ENCODE results near the gene GGCT.

The GGCT gene

DNA sequence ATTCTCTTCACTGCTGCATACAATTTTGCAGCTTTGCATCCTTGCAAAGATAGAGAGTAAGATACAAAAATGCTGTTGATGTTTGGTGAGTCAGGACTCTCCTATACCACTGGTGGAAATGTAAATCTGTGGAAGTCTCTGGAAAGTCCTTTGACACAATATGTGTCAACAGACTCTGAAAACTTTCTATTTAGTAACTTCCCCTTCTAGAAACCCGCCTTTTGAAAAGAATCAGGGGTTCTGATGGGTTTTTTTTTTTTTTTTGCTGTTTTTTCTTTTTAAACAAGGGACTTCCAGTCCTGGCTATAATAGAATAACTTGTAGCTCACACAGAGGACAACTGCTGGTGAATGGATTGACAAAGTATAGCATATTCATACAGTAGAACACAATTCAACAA lies 42.5 kb downstream of the GGCT start:
- DNase-seq (ENCODE audit: low spot score), result no peak

DNA sequence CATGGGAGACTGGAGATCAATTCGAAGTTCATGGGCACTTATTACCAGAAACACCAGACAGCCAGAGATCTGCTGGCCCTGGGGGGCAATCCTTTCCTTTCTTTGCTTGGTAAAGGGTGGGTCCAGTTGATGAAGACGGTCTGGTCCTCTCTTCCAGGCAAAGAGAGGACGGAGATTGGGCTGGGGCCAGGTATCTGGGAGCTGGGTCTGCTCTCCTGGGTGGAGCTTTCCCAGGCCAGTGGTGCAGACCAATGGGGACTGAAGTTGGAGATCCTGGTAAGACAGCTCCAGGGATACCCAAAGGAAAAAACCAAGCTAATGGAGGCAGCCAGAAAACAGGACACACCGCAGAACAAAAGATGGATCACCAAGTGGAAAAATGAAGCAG lies 44.4 kb downstream of the GGCT start:
- DNase-seq (ENCODE audit: low spot score), result no peak

DNA sequence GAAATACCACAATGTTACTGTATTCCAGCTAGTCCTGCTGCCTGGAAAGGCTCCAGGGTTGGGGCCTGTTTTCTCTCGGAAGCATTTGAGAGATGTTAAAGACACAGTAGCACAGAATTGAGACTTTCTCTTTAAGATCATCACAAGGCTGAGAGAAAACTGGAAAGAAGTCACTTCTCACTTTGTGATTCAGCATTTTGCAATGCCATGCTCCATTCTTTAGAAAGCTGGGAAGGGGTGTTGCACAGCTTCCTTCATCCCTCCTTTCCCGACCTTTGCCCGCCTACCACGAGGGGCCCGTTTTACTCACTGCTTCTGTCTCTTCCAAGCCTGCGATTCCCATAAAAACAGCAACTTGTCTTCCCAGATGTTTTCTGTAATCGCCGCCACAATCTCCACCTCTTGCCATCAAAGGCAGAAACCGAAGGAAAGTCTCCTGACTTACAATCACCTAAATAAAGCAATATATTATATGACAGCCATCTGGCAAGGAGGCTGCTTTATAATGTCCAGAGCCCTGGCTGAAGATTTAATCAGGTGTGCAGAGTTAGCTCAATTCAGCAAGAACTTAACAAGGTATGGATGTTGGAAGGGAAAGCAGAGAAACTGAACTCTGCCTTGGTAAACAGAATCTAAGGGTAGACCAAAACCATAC lies 44.9 kb downstream of the GGCT start:
- peak; percentile 49 for DNase-seq (ENCODE audit: low spot score)

DNA sequence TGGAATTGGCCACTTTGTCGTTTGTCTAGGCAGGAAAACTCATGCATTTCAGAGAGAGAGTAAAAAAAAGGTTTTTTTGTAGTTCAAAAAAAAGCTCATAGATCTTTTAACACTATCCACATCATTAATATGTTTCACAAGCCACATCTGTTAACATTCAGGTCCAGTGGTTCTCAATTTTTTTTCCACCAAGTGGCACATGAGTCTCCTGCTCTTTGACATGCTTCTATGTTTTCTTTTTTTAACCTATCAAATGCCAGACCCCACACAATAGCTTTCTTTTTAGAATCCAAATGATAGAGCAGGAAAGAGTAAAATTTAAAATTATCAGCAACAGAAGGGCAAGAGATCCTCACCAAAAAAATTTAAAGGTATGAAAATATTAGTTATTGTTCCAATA lies 46.3 kb downstream of the GGCT start:
- DNase-seq (ENCODE audit: low spot score), result no peak

DNA sequence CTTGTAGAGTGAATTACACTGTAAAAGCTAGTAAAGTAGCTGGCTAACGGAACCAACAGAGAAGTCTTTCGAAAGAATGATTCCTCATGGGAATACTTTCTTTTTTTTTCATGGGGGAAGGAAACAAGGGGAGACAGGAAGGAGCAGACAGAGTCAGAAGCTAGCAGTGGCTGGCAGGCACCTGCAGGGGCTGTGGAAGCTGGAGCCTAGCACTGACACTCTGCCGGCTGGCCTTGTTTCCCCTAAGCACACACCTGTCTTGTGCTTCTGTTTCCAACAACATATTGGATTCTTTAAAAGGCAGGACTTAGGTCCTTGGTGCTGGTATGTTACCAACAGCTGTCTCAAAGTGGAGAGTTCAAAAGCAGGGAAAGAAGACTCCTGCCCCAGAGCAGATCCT lies 50.7 kb downstream of the GGCT start:
- no peak for DNase-seq (ENCODE audit: low spot score)

DNA sequence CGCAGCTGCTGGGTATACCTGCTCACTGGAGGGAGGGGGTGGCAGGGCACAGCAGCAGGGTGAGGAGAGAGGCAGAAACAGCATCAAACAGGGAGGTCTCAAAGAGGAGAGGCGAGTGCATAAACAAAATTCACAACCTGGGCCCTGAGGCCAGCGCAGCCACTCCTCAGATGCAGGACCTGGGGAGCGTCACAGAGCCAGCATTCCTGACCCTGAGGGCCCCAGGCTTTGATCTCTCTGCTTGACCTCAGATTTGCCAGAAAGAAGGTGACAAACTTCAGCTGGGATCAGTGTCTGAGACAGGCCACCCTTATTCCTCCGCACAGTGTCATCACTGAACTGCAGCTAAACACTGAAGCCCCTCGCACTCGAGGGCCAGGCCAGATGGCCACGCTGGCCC lies 51.6 kb downstream of the GGCT start:
- no peak for DNase-seq (ENCODE audit: low spot score)

DNA sequence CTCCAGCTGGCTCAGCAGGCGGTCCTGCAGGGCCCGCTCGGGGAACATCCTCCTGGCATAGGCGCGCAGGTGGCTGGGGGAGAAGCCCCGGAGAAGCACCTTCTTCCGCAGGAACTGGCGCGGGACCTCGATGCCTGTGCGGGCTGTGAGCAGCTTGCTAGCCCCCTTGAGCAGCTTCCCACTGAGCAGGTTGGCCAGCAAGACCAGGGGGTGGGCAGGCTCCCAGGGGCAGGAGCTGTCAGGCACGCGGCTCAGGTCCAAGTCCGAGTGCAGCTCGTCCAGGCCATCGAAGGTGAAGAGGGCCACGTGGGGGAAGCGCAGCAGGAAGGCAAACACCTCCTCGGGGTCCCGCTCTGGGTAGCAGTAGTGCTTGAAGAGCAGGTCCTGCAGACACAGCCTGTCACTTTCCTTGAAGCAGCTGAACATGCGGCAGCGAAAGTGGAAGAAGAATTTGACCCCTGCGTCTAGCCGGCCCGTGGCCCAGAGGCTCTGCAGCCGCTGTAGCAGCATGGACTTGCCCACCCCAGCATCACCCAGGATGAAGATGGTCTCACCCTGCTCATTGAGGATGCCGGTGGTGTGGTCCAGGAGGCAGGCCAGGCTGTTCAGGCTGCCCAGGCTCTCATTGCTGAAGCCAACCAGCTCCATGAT lies 52.2 kb downstream of the GGCT start:
- DNase-seq (ENCODE audit: low spot score), result no peak

DNA sequence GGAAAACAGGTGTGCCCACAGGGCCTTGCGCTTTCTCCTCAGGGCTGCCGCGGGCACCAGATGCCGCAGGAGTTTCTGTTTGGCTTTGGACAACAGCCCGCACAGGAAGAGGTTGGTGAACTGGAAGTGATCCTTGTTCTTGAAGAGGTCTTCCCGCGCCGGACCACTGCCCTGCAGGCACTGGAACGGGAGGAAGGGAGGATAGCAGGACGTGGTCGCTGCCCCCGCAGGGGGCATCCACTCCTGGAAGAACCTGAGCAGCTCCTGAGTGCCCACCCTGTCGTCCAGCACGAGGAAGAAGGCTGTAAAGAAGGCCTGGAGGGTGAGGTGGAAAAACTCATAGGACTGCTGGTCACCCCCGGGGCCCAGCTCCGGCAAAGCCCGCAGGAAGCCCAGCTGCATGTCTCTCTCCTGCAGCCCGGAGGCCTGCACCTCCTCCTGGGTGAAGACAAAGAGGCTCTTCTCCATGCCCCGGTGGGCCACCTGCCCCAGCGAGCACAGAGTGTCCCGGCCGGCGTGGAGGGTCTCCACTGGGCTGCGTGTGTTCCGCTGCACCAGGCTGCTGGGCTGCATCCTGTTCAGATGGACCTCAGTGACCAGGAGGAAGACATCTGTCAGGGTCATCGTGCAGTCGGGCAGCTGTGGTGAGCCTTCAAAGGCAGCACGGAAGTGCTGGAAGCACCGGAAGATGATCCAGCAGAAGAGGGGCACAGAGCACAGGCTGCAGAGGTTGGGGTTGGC lies 52.9 kb downstream of the GGCT start:
- no peak for DNase-seq (ENCODE audit: low spot score)

DNA sequence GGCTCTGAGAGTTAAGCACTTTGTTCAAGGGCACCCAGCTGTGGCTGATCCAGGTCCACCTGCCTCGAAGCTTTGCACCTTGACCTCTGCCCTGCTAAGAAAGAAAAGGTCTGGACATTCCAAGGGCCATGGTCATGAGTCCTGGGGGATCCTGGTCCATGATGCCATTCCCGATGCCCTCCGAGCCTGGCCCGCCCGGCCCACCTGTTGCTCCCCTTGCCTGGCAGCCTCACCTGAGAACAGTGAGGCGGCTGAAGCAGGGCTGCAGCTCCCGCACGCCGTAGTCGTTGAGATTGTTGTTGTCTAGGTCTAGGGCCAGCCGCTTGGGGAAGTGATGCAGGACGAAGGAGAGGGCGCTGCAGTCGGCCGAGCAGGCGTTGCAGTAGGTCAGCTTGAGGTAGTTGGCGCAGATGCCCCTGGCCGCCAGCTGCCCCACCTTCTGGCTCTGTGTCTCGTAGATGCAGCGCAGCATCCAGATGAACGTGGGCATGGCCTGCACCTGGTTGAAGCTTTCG lies 53.6 kb downstream of the GGCT start:
- no peak for DNase-seq (ENCODE audit: low spot score)

DNA sequence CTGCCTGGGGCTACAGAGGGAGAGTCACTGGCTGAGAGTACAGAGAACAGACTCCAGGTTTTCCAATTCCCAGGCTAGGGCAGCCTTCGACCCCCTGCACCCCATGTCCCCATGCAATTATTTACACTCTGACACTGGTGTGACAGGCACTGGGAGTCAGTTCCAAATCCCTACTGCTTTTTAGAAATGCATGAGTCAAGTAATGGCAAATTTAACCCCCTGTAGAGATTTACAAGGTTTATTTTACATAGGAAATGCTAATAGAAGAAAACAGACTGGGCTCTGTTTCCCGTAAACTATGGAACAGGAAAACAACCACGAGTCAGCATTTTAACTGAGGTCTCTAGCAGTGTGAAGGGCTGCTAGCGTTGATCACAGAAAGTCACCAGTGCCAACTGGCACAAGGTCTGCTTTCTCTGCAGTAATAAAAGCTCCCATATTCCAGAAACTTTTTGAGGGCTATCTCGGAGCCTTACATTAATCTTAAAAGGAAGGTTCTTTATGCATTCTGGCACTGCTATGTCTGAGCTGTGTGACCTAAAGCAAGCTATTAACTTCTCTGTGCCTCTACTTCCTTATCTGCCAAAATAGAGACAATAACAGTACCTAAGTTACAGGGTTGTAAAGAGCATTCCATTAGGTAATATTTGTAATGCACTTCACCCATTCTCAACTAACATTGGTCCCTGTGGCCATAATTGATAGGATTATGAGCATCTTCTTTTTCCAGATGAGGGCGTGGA lies 54.2 kb downstream of the GGCT start:
- no peak for DNase-seq (ENCODE audit: low spot score)

DNA sequence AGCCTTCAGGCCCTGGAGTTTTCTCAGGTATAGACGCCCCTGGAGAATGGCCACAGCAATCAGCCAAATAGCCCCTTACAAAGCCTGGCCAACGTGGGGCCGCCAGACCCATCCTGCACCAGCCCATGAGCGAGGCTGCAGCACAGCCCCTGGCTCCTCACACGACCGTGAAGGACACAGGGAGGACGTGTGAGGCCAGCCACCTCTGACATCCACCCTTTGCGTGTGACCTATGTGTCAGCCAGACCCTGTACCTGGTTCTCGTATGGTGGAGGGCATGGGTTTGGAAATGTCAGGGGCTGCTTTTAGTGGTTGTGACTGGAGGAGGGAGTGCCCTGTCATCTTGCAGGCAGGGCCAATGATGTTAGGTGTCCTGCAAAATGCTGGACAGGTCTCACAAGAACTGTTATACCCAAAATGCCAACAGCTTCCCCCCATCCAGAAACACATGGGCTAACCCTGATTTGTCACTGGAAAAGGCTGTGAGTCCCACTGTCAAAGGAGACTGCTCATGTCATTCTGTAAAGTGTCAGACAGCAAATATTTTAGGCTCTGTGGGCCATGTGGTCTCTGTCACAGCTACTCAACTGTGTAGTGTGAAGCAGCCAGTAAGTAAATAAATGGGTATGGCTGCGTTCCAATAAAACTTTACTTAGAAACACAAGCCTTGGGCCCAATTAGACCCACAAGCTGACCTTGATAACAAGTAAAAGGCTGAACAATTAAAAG lies 56.0 kb downstream of the GGCT start:
- DNase-seq (ENCODE audit: low spot score), result no peak

DNA sequence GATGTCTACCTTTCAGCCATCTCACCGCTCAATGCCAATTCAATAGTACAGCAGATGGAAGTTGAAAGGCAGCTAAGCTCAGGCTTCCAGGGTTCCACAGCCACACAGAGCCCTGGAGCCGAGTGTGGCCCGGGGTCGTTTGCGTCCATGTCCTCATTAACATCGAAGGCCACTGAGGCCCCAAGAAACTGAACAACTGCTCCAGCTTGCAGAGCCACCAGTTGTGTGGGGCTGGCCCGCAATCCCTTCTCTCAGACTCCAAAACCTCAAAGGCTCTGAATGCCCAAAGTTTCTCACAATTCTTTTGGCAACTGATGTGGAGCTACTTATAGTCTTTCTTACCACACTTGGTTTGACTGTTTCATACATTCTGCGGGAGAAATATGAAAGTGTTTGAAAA lies 57.2 kb downstream of the GGCT start:
- DNase-seq (ENCODE audit: low spot score), result no peak
